AG04450 (cell line): ENCODE measurements around the gene TNIK. TPM values are rescaled to one million over a fixed set of nuclear protein-coding genes. Genes with fewer than 3 reads are reported as not detected.

Experiments
- CTCF ChIA-PET: fragments of 300-600, 350-600 bp; formaldehyde crosslinking; extraction: SDS; loops from one replicate; lab custom pipeline; 2022; ENCODE audit warnings: antibody characterized with exemption, inconsistent platforms; lab: Charles Lee
- POLR2A ChIA-PET: fragments of 350-600 bp; formaldehyde crosslinking; extraction: SDS; loops from one replicate; lab custom pipeline; 2021; ENCODE audit warnings: antibody characterized with exemption, inconsistent platforms; lab: Yijun Ruan, JAX
- DNase-seq: peaks from one replicate; pipeline ENCODE4 v3.0.0-alpha.2; 2011; ENCODE audit warnings: low read depth, low spot score
- H3K27ac ChIP-seq: one replicate; pipeline ENCODE4 v1.5.1; 2012; ENCODE audit warnings: low read depth, low read length, control low read depth
- H3K27me3 ChIP-seq: one replicate; pipeline ENCODE4 v1.6.0; 2012; ENCODE audit warnings: low read length; ENCODE audit not compliant: control insufficient read depth, insufficient read depth
- H3K4me3 ChIP-seq: 2 replicates; pipeline ENCODE4 v1.5.1; 2011; ENCODE audit warnings: mild to moderate bottlenecking, low read depth, low read length, control low read depth
- H3K9me3 ChIP-seq: 2 replicates; pipeline ENCODE4 v1.5.1; 2012; ENCODE audit warnings: low read length; ENCODE audit not compliant: control insufficient read depth, insufficient read depth
- polyA minus RNA-seq: library from RNA; depleted of rRNA, polyadenylated mRNA; stranded (reverse); fragments of >200 nt; gene quantifications from 2 replicates; pipeline ENCODE4 v1.2.3, GENCODE V29; 2011; rRNA and poly(A)+ RNA removed
- polyA plus RNA-seq: library from polyadenylated mRNA; depleted of rRNA; stranded (reverse); fragments of >200 nt; gene quantifications from 2 replicates; pipeline ENCODE4 v1.2.3, GENCODE V29; 2011; rRNA removed
- TF ChIP-seq, protein P1 (sequence below): IDR thresholded peaks from 2 replicates; pipeline ENCODE4 v1.5.1; 2011; ENCODE audit warnings: low read depth, low read length, control low read depth, inconsistent platforms

The TNIK gene
- polyA plus RNA-seq (9.0 and 9.5 TPM in 2 replicates), polyA minus RNA-seq (13.3 and 16.8 TPM in 2 replicates)

GRCh38 chr3:171459942-171460724, at the start of gene TNIK:
TNIK (minus strand) TSS chr3:171460405; CDS start chr3:171460063, 342 bp downstream.
- ChIA-PET POLR2A (interaction anchor here (0.7 kb wide), 3 partner anchors 17 to 309 kb away, joined by 4 to 8 read pairs (median 4); no protein-coding TSS in a partner anchor), CTCF (interaction anchor here (0.6 to 1.5 kb wide), 7 partner anchors 19 to 273 kb away, joined by 3 to 10 read pairs (median 7); no protein-coding TSS in a partner anchor)
- Histone ChIP-seq H3K27me3 (no peaks in the 10 kb centered on the region), H3K9me3 (no peaks in the 10 kb centered on the region; the same call in 1 of the 2 replicates), H3K27ac (peak within 1 kb of the TSS; percentile 69), H3K4me3 (peak within 1 kb of the TSS; percentile 89)
- TF ChIP-seq, protein P1, sequence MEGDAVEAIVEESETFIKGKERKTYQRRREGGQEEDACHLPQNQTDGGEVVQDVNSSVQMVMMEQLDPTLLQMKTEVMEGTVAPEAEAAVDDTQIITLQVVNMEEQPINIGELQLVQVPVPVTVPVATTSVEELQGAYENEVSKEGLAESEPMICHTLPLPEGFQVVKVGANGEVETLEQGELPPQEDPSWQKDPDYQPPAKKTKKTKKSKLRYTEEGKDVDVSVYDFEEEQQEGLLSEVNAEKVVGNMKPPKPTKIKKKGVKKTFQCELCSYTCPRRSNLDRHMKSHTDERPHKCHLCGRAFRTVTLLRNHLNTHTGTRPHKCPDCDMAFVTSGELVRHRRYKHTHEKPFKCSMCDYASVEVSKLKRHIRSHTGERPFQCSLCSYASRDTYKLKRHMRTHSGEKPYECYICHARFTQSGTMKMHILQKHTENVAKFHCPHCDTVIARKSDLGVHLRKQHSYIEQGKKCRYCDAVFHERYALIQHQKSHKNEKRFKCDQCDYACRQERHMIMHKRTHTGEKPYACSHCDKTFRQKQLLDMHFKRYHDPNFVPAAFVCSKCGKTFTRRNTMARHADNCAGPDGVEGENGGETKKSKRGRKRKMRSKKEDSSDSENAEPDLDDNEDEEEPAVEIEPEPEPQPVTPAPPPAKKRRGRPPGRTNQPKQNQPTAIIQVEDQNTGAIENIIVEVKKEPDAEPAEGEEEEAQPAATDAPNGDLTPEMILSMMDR, result peak; percentile 46
- DNase-seq, result peak; percentile 76

GRCh38 chr3:171508676-171509075, 48.5 kb upstream of the TNIK start:
- Histone ChIP-seq H3K27me3 (peaks cover 5% of the 10 kb centered on the region), H3K9me3 (no peaks in the 10 kb centered on the region), H3K4me3 (no peak overlapping the region), H3K27ac (no peak overlapping the region)
- ChIA-PET CTCF (no interaction called here), POLR2A (no interaction called here)
- DNase-seq, result no peak
- TF ChIP-seq, protein P1, result no peak

- no peaks in the 10 kb centered on the region for H3K9me3 ChIP-seq
- H3K27ac ChIP-seq, result no peak overlapping the region
- H3K27me3 ChIP-seq, result peaks cover 5% of the 10 kb centered on the region
- ChIA-PET POLR2A (no interaction called here), CTCF (no interaction called here)
- TF ChIP-seq, protein P1, result no peak
- DNase-seq, result no peak
- no peak overlapping the region for H3K4me3 ChIP-seq
These were observed 48.0 kb upstream of the TNIK start for GRCh38 chr3:171508206-171508605.

DNA sequence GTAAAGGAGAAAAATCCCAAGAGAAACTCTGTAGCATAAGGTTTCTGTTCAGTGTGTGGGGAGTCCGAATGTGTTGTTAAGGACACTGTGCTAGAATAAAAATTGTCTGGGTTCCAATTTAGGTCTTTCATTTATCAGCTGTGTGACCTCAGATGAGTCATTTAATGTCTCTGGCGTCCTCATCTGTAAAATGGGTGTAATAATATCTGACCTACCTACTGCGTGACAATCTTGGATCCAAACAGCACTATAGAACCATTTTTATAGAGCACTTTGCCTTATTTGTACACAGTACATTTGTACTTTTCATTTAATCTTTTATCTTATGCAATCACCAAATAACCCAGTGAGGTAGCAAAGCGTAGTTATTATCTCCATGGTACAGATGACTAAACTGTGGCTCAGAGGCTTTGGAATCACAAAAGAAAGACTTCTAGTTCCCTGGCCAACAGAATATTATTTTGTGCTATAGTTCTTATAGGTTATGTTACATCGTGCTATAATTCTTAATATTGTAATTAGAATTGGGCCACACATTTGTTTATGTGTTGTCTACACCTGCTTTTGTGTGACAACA, 46.6 kb upstream of the TNIK start:
- DNase-seq, result no peak
- TF ChIP-seq, protein P1, result no peak
- Histone ChIP-seq H3K4me3 (no peak overlapping the region), H3K27me3 (peaks cover 5% of the 10 kb centered on the region), H3K9me3 (no peaks in the 10 kb centered on the region), H3K27ac (no peak overlapping the region)
- CTCF ChIA-PET, result interaction anchor here (0.6 kb wide), 1 partner anchor 681 kb away, joined by 3 read pairs; no protein-coding TSS in a partner anchor
- POLR2A ChIA-PET, result no interaction called here
